GM18508 (cell line): ENCODE measurements around the gene LCAT.
A peak's percentile ranks its signal among the peaks of the same experiment; 100 is the strongest.
"Not testable (repeated sequence)": the region's sequence is repeated elsewhere in the genome, so short reads cannot be mapped to it uniquely, and the experiment has no call there.

Source experiments
- ATAC-seq: cut with Tn5 transposase; IDR thresholded peaks from one replicate; pipeline ENCODE4 v1.9.1; 2021; ENCODE audit warnings: moderate number of reproducible peaks; ENCODE audit not compliant: insufficient read depth, unreplicated experiment

LCAT gene

GRCh38 chr16:67950335-67950843, 6.5 kb upstream of the LCAT start:
- no peak for ATAC-seq

DNA sequence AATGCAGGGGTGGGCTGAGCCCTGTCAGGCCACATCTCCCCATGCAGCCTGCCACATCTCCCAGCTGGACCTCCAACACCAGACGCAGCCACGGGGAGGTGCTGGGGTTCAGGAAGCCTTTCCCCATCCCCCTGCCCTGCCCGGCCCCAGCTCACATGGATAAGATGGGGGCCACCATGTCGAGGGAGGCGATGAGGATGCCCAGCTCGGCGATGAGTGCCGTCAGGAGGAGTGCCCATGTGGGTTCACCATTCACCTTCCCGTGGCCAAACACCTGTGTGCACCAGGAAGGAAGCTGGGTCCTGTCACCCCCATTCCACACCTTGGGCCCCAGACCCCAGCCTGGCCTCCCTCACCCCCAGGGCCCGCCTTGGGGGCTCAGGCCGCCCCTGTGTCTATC, 5.7 kb upstream of the LCAT start:
- no peak for ATAC-seq

DNA sequence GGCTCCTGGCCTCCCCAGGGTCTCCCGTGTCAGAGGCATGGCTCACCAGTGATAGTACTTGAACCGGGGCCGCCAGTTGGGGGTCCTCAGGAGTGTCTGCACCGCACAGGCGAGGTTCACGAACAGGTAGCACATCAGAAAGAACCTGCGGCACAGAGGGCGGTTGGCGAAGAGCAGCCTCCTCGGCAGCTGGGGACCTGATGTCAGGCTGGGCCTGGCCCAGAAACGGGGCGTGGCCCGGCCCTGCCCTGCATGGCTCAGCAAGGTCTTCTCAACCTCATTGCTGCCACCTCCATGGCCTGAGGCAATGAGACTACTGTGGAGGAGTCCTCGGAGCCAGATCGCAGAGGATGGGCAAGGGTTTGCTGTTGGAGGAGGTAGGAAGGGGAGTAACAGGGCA, 4.1 kb upstream of the LCAT start:
- no peak for ATAC-seq

DNA sequence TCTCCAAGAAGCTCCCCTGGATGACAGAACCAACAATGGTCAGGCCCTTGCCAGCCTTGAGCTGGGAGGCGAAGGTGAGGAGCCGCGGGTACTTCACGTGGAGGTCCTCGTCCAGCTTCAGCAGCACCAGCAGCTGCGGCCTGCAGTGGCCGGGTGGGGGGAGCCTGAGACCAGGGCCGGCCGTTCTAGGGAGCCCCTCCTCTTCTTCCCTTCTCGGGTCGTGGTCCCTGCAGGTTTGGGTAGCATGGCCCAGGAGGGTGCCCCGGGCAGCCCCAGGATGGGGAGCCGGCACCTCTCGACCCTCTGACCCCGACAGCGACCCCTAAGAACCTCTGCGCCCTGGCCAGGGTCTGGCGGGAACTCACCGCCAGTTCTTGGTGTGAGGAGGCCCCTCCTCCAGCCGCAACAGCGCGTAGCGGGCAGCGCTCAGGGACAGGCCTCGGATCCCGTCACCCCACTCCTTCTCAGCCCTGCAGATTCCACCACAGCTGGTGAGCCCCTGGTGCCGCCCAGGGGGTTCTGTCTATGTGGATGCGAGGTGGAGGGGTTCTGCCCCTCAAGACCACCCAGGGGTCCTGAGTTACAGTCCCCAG, 3.1 kb upstream of the LCAT start:
- ATAC-seq: no peak

DNA sequence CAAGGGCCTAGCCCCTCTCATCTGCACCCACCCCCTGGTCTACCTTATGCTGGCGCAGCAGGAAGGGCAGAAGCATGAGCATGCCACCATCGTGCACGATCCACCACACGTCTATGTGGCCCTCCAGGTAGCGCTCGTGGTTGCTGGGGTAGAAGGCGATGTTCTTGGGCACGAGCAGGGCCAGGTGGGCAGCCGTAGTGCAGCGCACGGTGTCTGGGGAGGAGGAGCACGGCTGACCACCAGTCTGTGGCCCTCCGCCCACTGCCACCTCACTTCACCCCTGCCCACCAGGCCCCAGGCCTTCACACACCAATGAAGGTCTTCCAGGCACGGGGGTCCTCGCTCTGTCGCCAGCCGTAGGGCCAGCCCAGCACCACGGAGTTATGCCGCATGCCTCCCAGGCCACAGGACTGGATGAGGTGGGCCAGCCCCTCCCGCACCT, 2.2 kb upstream of the LCAT start:
- ATAC-seq: no peak

- no peak for ATAC-seq
These were observed 1.5 kb upstream of the LCAT start for GRCh38 chr16:67945392-67945933.

DNA sequence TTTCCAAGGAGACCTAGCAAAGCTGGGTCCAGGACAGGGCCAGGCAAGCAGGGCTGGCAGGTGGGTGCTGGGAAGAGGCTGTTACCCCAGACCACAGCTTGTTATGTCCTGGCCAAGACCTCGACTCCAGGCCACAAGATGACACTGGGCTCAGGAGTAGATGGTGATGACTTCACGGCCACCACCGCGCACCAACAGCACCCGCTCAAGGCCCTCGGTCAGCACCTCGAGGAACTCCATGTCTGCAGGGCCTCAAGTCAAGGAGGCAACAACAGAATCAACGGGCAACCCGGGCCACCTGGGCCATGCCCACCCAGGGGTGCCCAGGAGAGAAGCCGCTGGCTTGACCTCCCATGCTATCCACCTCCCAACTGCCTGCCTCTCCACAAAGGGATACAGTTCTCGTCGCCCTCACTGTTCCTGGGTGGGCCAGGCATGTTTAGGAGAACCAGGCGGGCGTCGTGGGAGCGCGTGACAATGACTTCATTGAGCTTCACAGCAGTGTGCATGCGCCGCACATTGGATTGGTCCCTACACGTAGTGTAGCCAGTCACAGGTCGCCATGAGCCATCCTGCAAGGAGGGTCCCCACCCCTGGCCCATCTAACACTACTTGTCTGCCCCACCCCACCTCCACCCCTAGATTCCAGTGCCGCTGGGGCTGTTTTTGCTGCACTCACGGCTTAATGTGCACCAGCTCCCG, 921 bp upstream of the LCAT start:
- no peak for ATAC-seq

DNA sequence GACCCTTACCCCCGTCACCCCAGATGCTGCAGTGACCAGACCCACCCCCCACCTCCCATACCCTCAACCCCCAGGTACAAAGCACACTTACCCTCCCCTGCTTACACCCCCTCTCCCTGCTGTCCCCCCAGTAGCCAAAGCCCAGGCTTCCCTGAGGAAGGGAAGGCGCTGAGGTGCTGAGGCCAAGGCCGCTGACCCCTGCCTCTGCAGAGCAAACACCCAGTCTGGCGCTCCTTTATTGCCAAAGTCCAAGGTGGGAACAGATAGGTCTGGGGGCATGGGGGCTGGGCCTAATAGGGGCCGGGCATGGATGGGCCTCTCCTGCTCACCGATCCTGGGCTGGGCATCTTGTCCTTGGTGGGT, 683 bp downstream of the LCAT start:
- ATAC-seq: no peak

GRCh38 chr16:67942510-67943255, 1.2 kb downstream of the LCAT start:
- ATAC-seq: no peak

DNA sequence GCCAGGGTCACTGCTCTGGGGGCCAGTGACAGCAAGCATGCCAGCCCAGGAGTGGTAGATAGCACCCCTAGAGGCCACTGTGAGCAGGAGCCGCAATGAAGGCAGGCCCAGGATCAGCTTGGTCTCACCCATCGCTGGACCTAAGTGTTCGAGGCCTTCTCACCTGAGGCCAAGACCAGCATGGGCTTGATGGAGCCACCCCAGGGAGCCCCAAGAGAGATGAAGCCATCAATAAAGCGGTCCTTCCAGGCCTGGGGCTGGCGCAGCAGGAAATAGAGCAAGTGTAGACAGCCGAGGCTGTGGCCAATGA, 1.8 kb downstream of the LCAT start:
- ATAC-seq: no peak

DNA sequence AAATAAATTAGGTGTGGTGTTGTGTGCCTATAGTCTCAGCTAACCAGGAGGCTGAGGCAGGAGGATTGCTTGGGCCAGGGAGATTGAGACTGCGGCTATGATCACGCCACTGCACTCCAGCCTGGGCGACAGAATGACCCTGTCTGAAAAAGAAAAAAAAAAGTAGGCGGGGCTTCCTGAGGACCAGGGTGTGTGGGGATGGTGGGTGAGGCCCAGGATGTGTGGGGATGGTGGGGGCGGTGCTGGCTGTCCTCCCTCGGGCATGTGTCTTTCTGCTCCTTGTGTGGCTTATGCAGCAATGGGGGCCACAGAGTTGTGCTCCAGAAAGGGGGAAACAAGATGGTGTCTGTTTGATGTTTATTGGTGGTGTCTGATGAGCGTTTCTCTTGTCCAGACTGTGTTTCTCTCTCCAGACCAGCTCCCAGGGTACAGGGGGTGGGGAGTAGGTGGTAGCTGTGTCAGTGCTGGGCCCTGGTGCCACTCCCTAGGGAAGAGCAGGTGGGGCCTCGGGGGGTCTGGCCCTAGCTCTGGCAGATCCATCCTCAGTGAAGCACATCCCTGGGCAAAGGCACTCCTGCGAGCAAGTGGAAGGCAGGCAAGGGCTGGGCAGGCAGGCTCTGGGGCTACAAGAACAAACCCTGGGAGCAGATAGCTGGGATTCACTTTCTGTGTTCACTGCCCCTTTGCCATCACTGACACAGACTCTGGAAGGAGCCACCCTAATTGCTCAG, 2.3 kb downstream of the LCAT start:
- ATAC-seq: no peak

DNA sequence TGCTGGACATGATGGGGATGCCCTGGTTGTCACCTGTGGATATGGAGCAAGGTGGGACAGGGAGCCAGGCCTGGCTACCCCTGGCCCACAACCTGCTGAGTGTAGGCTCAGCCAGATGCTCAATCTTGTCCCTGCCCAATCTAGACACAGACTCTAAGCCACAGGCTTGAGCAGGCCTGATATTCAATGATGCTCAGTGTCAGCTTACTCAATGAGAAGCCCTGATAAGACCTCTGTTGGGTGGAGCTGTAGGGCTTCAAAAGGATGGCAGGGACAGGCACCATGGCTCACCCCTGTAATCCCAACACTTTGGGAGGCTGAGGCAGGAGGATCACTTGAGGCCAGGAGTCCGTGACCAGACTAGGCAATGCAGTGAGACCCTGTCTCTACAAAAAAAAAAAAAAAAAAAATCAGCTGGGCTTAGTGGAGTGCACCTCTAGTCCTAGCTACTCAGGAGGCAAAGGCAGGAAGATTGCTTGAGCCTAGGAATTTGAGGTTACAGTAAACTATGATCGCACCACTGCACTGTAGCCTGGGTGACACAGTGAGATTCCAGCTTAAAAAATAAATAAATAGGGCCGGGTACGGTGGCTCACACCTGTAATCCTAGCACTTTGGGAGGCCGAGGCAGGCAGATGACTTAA, 3.4 kb downstream of the LCAT start:
- ATAC-seq: no peak

DNA sequence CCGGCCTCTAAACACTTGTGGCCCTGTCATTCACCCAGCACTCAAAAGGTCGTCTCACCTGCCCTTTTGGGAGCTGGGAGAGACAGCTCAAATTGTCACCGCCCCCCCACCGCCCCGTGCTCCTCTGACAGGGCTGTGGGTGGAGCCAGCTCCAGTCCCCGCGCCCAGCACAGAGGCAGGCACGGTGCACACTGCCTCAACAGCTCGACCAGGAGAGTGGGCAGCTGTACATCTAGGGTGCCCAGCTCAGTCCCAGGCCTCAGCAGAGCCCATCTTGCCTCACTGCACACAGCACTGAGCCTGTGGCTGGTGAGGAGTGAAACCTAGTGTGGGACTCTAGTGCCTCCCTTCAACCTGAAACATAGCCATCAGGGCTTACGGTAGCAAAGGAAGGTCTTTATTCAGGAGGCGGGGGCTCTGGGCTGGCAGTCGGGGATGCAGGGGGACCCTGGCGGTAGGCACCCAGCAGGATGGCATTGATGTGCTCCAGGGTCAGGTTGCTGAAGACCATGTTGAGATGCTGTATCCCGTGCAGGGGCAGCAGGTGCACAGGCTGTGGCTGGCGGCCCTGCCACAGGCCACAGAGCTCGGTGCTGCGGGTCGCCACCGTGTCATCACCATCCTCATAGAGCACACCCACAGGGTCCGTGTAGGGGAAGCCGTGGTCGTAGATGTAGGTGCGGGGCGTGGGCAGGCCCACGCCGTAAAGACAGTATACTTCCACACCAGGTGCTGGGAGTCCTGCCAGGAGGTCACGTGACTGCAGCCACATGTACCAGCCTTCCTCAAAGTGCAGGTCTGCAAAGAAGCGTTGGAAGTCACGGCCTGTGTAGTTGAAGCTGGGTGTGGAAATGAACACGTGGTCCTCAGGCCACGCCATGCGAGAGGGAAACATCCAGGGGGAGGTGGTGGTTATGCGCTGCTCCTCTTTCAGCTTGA, 4.1 kb downstream of the LCAT start:
- no peak for ATAC-seq

GRCh38 chr16:67937713-67938112, 6.2 kb downstream of the LCAT start:
- not testable (repeated sequence) for ATAC-seq

DNA sequence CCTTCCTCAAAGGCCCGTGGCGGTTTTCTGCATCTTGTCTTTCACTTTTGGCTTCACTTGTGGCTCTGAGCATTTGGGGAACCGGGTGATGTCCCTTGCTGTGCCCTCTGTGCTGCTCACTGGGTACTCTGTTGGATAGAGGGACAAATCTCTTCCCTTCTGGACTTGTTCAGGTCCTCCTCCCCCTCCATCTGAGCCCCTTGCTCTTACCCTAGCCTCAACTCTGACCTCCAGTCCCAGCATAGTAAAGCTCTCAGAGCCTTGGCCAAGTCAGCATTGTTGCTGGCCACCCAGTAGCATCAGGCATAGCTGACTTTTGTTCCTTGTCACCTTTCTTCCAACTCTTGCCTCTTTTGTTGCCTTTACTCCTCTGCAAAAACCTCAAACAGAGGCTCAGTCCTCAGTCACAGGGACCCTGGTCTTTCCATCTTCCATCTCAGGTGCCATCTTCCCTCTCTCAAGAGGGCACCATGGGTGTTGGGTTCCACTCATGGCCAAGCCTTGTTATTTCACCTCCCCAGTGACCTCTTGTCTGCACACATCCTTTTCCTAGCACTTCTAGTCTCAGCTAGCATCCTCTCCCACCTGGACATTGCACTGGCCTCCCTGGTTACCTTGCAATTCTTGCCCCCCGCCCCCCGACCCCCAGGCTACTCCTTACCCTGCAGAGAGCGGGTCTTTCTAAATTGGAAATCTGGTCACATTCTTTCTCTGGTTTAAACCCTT, 6.9 kb downstream of the LCAT start:
- ATAC-seq: peak; percentile 34

- ATAC-seq: no peak
These were observed 7.6 kb downstream of the LCAT start, which contains the start of gene PSMB10 for GRCh38 chr16:67936124-67936879. Gene PSMB10, minus strand, starts transcription at chr16:67936850. Its CDS starts 101 bp downstream, at chr16:67936749.

DNA sequence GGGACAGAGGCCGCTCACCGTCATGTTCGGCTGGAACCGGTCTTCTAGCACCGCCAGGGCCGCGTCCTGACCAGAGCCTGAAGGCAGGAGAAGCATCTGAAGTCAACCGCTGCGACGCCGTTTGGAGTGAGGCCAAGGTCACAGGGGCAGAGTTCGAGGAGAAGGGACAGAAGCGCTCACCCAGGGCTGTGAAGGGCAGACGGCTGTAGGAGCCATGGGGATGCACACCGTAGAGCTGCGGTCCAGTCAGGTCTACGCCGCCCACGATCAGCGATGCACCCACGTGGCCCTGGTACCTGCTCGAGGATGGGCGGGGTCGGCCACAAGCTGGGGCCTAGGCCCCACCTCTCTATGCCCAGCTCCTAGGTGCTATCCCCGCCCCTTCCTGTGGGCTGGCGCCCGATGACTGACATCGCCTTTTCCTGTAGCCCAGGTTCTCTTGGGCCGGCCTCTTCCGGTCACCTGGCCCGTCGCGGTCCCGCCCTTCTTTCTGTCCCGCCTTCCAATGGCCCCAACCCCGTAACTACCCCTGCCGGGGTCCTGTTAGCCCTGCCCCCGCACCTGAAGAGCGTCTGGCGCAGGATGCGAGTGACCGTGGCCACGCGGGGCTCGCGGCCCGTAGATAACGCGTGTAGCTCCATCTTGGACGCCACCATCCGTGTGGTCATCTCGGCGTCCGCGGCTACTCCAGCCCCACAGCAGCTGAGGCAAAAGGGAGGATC, 8.4 kb downstream of the LCAT start:
- peak; percentile 83 for ATAC-seq
